ENCODE data around the gene FNDC4. TPM values are rescaled to one million over a fixed set of nuclear protein-coding genes. Genes with fewer than 3 reads are reported as not detected.

The FNDC4 gene
- total RNA-seq, 1 donor from 2014 or later = 7.3 TPM

DNA sequence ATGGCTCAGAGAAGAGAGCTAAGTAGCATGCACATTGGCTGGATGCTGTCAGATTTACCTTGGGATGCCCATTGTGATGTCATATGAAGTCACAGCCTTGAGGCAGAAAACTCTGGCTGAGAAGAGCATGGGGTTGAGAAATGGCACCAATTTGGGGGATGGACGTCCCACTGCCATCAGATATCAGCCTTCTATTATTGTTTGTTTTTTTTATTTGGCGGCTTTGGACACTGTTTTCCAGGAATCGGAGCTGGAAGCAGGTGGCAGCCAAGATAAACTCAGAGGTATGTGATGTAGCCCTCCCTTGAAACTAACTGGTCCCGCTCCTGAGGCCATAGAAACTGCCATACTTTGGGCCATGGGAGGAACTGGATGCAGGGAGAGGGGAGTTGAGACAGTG is 42.3 kb upstream of the FNDC4 start:
- no peak overlapping the region for H3K4me3 ChIP-seq (ENCODE audit: insufficient read depth, low read depth, low read length)
- H3K9me3 ChIP-seq (ENCODE audit: insufficient read depth, low read depth, low read length) = no peaks in the 10 kb centered on the region
- H4K20me1 ChIP-seq (ENCODE audit: insufficient read depth, low read length) = no peaks in the 10 kb centered on the region
- Mint-ChIP-seq H3K27ac (ENCODE audit: unreplicated experiment) (no peak overlapping the region), H3K36me3 (ENCODE audit: low read depth, unreplicated experiment) (no peaks in the 10 kb centered on the region), H3K4me1 (ENCODE audit: low read depth, unreplicated experiment) (no peaks in the 10 kb centered on the region), H3K27me3 (ENCODE audit: low read depth, unreplicated experiment) (peaks cover 26% of the 10 kb centered on the region), H3K9me3 (ENCODE audit: unreplicated experiment) (peaks cover 9% of the 10 kb centered on the region), H3K4me3 (ENCODE audit: unreplicated experiment) (no peak overlapping the region)
- DNase-seq (ENCODE audit: low read depth) (no peak), FAIRE-seq (no peak)
- H2AFZ ChIP-seq (ENCODE audit: low read depth, low read length) = no peak overlapping the region
- TF ChIP-seq, protein P1, sequence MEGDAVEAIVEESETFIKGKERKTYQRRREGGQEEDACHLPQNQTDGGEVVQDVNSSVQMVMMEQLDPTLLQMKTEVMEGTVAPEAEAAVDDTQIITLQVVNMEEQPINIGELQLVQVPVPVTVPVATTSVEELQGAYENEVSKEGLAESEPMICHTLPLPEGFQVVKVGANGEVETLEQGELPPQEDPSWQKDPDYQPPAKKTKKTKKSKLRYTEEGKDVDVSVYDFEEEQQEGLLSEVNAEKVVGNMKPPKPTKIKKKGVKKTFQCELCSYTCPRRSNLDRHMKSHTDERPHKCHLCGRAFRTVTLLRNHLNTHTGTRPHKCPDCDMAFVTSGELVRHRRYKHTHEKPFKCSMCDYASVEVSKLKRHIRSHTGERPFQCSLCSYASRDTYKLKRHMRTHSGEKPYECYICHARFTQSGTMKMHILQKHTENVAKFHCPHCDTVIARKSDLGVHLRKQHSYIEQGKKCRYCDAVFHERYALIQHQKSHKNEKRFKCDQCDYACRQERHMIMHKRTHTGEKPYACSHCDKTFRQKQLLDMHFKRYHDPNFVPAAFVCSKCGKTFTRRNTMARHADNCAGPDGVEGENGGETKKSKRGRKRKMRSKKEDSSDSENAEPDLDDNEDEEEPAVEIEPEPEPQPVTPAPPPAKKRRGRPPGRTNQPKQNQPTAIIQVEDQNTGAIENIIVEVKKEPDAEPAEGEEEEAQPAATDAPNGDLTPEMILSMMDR (IDR thresholded peaks at IDR 0.05; ENCODE audit: insufficient read depth, low read depth, low read length) = no peak
- TF ChIP-seq EZH2 (IDR thresholded peaks at IDR 0.05; ENCODE audit: insufficient read depth, low read length) = no peak
- no peak overlapping the region for H3K27ac ChIP-seq (ENCODE audit: low read depth, low read length)
- H3K36me3 ChIP-seq (ENCODE audit: insufficient read depth, low read length) = no peaks in the 10 kb centered on the region
- H3K9ac ChIP-seq (ENCODE audit: low read length) = no peak overlapping the region
- no peak overlapping the region for H3K4me2 ChIP-seq (ENCODE audit: low read length)
- H3K79me2 ChIP-seq (ENCODE audit: insufficient read depth, low read length) = no peaks in the 10 kb centered on the region
- H3K27me3 ChIP-seq (ENCODE audit: insufficient read depth, low read length) = peaks cover 2% of the 10 kb centered on the region
- no peaks in the 10 kb centered on the region for H3K4me1 ChIP-seq (ENCODE audit: insufficient read depth, low read length)

DNA sequence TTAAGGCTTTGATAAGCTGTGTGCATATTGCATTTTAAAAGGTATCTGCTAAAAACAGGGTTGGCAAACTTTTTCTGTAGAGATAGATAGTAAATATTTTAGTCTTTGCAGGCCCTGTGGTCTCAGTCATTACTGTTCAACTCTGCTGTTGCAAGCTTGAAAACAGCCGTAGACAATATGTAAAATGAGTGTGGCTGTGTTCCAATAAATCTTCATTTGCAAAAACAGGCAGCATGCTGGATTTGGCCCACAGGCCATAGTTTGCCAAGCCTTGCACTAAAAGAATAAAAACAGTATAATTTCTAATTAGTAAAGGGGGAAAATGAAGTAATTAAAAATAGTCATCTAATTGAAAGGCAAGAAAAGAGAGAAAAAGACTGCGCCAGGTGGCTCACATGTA is 37.0 kb upstream of the FNDC4 start:
- Mint-ChIP-seq H3K27ac (ENCODE audit: unreplicated experiment) (no peak overlapping the region), H3K4me1 (ENCODE audit: low read depth, unreplicated experiment) (no peaks in the 10 kb centered on the region), H3K27me3 (ENCODE audit: low read depth, unreplicated experiment) (peaks cover 11% of the 10 kb centered on the region), H3K4me3 (ENCODE audit: unreplicated experiment) (no peak overlapping the region), H3K36me3 (ENCODE audit: low read depth, unreplicated experiment) (no peaks in the 10 kb centered on the region), H3K9me3 (ENCODE audit: unreplicated experiment) (peaks cover 1% of the 10 kb centered on the region)
- Histone ChIP-seq H3K79me2 (ENCODE audit: insufficient read depth, low read length) (no peaks in the 10 kb centered on the region), H3K9ac (ENCODE audit: low read length) (no peak overlapping the region), H2AFZ (ENCODE audit: low read depth, low read length) (no peak overlapping the region), H3K36me3 (ENCODE audit: insufficient read depth, low read length) (no peaks in the 10 kb centered on the region), H3K4me2 (ENCODE audit: low read length) (no peak overlapping the region), H3K27me3 (ENCODE audit: insufficient read depth, low read length) (peaks cover 2% of the 10 kb centered on the region), H3K9me3 (ENCODE audit: insufficient read depth, low read depth, low read length) (no peaks in the 10 kb centered on the region), H3K27ac (ENCODE audit: low read depth, low read length) (no peak overlapping the region), H4K20me1 (ENCODE audit: insufficient read depth, low read length) (no peaks in the 10 kb centered on the region), H3K4me3 (ENCODE audit: insufficient read depth, low read depth, low read length) (no peak overlapping the region), H3K4me1 (ENCODE audit: insufficient read depth, low read length) (no peaks in the 10 kb centered on the region)
- TF ChIP-seq EZH2 (IDR thresholded peaks at IDR 0.05; ENCODE audit: insufficient read depth, low read length) = no peak
- TF ChIP-seq, protein P1 (IDR thresholded peaks at IDR 0.05; ENCODE audit: insufficient read depth, low read depth, low read length) = no peak
- DNase-seq (ENCODE audit: low read depth) = no peak
- no peak for FAIRE-seq

DNA sequence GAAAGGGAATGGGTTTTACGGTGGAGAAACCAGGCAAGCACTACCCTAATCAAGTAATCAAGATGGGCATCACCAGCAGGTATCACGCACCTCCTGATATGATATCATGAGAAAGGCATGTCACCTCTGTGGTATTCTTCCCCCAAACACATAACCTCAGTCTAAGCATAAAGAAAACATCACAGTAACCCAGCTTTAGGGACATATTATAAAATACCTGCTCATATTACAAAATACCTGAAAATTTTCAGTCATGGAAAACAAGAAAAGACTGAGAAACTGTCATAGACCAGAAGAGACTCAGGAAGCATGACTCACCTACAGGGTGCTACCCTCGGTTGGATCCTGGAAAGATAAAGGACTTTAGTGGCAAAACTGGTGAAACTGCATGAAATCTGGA is 32.2 kb upstream of the FNDC4 start:
- no peak overlapping the region for H3K4me3 ChIP-seq (ENCODE audit: insufficient read depth, low read depth, low read length)
- Mint-ChIP-seq H3K4me3 (ENCODE audit: unreplicated experiment) (no peak overlapping the region), H3K27me3 (ENCODE audit: low read depth, unreplicated experiment) (peaks cover 13% of the 10 kb centered on the region), H3K9me3 (ENCODE audit: unreplicated experiment) (peaks cover 1% of the 10 kb centered on the region), H3K27ac (ENCODE audit: unreplicated experiment) (no peak overlapping the region), H3K36me3 (ENCODE audit: low read depth, unreplicated experiment) (no peaks in the 10 kb centered on the region), H3K4me1 (ENCODE audit: low read depth, unreplicated experiment) (no peaks in the 10 kb centered on the region)
- peak; percentile 5 for DNase-seq (ENCODE audit: low read depth)
- FAIRE-seq = no peak
- H2AFZ ChIP-seq (ENCODE audit: low read depth, low read length) = no peak overlapping the region
- TF ChIP-seq EZH2 (IDR thresholded peaks at IDR 0.05; ENCODE audit: insufficient read depth, low read length) = no peak
- TF ChIP-seq, protein P1 (IDR thresholded peaks at IDR 0.05; ENCODE audit: insufficient read depth, low read depth, low read length) = no peak
- no peak overlapping the region for H3K9ac ChIP-seq (ENCODE audit: low read length)
- no peaks in the 10 kb centered on the region for H3K27me3 ChIP-seq (ENCODE audit: insufficient read depth, low read length)
- no peak overlapping the region for H3K4me2 ChIP-seq (ENCODE audit: low read length)
- no peaks in the 10 kb centered on the region for H3K36me3 ChIP-seq (ENCODE audit: insufficient read depth, low read length)
- no peaks in the 10 kb centered on the region for H4K20me1 ChIP-seq (ENCODE audit: insufficient read depth, low read length)
- H3K4me1 ChIP-seq (ENCODE audit: insufficient read depth, low read length) = no peaks in the 10 kb centered on the region
- no peaks in the 10 kb centered on the region for H3K9me3 ChIP-seq (ENCODE audit: insufficient read depth, low read depth, low read length)
- no peaks in the 10 kb centered on the region for H3K79me2 ChIP-seq (ENCODE audit: insufficient read depth, low read length)
- no peak overlapping the region for H3K27ac ChIP-seq (ENCODE audit: low read depth, low read length)

All from astrocyte (in vitro differentiated cells and primary cell).